H1 (cell line): ENCODE results near the gene MRI1. TPM values are rescaled to one million over a fixed set of nuclear protein-coding genes. Genes with fewer than 3 reads are reported as not detected.

ENCODE experiments used
- ASH2L ChIP-seq: fragments of 200-600, 300-600 bp; sonication (generic); IDR thresholded peaks from one replicate; pipeline ENCODE4 v1.7.1; 2017; ENCODE audit warnings: low read length
- BCL11A ChIP-seq, 2 experiments: IDR thresholded peaks; one replicate each; pipeline ENCODE4 v1.6.1; 2011; ENCODE audit warnings: low read depth in 2 of 2, low read length in 2 of 2, mild to moderate bottlenecking in 2 of 2
- CEBPB ChIP-seq: IDR thresholded peaks from 2 replicates; pipeline ENCODE4 v1.6.1; 2012; ENCODE audit warnings: low read depth, low read length
- CTCF ChIP-seq, 3 experiments: IDR thresholded peaks; 1 replicate in 2 of 3; 2 replicates in 1 of 3; pipeline versions ENCODE4 v1.5.1 to v1.6.1; 2011; ENCODE audit warnings: low read length in 3 of 3, mild to moderate bottlenecking in 3 of 3, inconsistent platforms in 2 of 3, low read depth in 1 of 3, moderate library complexity in 1 of 3; ENCODE audit not compliant: insufficient read depth in 1 of 3; ENCODE audit errors: control extremely low read depth in 1 of 3
- GABPA ChIP-seq: IDR thresholded peaks from 2 replicates; pipeline ENCODE4 v1.6.1; 2011; ENCODE audit warnings: mild to moderate bottlenecking, low read length, moderate library complexity, borderline replicate concordance; ENCODE audit not compliant: insufficient read depth
- JUND ChIP-seq: IDR thresholded peaks from 2 replicates; pipeline ENCODE4 v1.6.1; 2011; ENCODE audit warnings: mild to moderate bottlenecking, improper control_type of control experiment, low read length
- KDM1A ChIP-seq: fragments of 200-600, 300-600 bp; sonication (generic); IDR thresholded peaks from 2 replicates; pipeline ENCODE4 v1.7.1; 2016; ENCODE audit warnings: mild to moderate bottlenecking, low read length, borderline replicate concordance
- SUZ12 ChIP-seq: fragments of 200-600 bp; sonication (generic); IDR thresholded peaks from 2 replicates; pipeline ENCODE4 v1.6.1; 2012; ENCODE audit warnings: mild to moderate bottlenecking, inconsistent platforms, low read length, moderate library complexity, mixed read lengths
- polyA plus RNA-seq, 7 experiments: library from polyadenylated mRNA; depleted of rRNA in 3 of 7; stranded (reverse) in 5 of 7; unstranded in 2 of 7; fragments of >200 nt in 5 of 7; fragments of 200-250 nt in 2 of 7; gene quantifications; 1 replicate in 5 of 7; 2 replicates in 1 of 7; 4 replicates in 1 of 7; pipeline versions ENCODE4 v1.2.1 to v1.2.3, GENCODE V29; 2011 to 2013; ENCODE audit warnings: missing spikeins in 2 of 7, mixed read lengths in 2 of 7
- total RNA-seq: library from RNA; stranded (reverse); fragmentation: NEBNext Ultra II Directional; extraction: Animal tissue kit (Norgen Biotek cat#: 25700); gene quantifications from 2 replicates; pipeline ENCODE4 v1.2.1, GENCODE V29; 2021

MRI1 gene
- total and polyA plus RNA-seq, 2 of the 8 experiments (the other 6 are each of a cell fraction or from before 2014, with no cell fraction given): 24.5 to 29.5 TPM

- TF ChIP-seq KDM1A (no peak), CEBPB (no peak), GABPA (peak; percentile 40; the same call in 1 of the 2 replicates), CTCF (IDR thresholded peaks at IDR 0.05; ENCODE audit: control extremely low read depth in 1 of 3, insufficient read depth in 1 of 3, low read depth in 1 of 3, low read length in 3 of 3) (peak; percentile 65 to 82 (median 80)), JUND (0 out of 2 replicates have a peak, but pooled peaks have one; percentile 10), ASH2L (peak; percentile 49), BCL11A (IDR thresholded peaks at IDR 0.05; ENCODE audit: low read depth in 2 of 2, low read length in 2 of 2) (no peak), SUZ12 (0 out of 2 replicates have a peak, but pooled peaks have one; percentile 25)
Measured at GRCh38 chr19:13784731-13785452, 20.6 kb downstream of the MRI1 start (continued).
